A673 (cell line): Measurements from ENCODE around the gene L2HGDH.

Experiments used
- EZH2 ChIP-seq: fragments of 200-600 bp; sonication (generic); IDR thresholded peaks from 2 replicates; pipeline ENCODE4 v1.6.1; 2017; ENCODE audit warnings: borderline replicate concordance, low read depth, mild to moderate bottlenecking, mixed read lengths, antibody characterized with exemption, low read length; ENCODE audit not compliant: poor library complexity, severe bottlenecking
- TF ChIP-seq, protein P1 (sequence below): fragments of 300-800, 200-600 bp; sonication (generic); conservative IDR thresholded peaks from 2 replicates; pipeline ENCODE4 v1.5.1; 2017; ENCODE audit warnings: low read depth, mild to moderate bottlenecking, antibody characterized with exemption, low read length, moderate library complexity, mixed read lengths

- TF ChIP-seq EZH2: no peak
- TF ChIP-seq, protein P1, sequence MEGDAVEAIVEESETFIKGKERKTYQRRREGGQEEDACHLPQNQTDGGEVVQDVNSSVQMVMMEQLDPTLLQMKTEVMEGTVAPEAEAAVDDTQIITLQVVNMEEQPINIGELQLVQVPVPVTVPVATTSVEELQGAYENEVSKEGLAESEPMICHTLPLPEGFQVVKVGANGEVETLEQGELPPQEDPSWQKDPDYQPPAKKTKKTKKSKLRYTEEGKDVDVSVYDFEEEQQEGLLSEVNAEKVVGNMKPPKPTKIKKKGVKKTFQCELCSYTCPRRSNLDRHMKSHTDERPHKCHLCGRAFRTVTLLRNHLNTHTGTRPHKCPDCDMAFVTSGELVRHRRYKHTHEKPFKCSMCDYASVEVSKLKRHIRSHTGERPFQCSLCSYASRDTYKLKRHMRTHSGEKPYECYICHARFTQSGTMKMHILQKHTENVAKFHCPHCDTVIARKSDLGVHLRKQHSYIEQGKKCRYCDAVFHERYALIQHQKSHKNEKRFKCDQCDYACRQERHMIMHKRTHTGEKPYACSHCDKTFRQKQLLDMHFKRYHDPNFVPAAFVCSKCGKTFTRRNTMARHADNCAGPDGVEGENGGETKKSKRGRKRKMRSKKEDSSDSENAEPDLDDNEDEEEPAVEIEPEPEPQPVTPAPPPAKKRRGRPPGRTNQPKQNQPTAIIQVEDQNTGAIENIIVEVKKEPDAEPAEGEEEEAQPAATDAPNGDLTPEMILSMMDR: no peak
These were observed 82.3 kb downstream of the L2HGDH start for GRCh38 chr14:50229681-50230080.
